HG02840 (cell line): Measurements from ENCODE around the gene PTH2R.
"Not testable (repeated sequence)": the region's sequence is repeated elsewhere in the genome, so short reads cannot be mapped to it uniquely, and the experiment has no call there.

Experiments
- ATAC-seq: cut with Tn5 transposase; IDR thresholded peaks from one replicate; pipeline ENCODE4 v1.9.1; 2021; ENCODE audit warnings: mild to moderate bottlenecking, moderate library complexity, moderate number of reproducible peaks; ENCODE audit not compliant: unreplicated experiment, low FRiP score

Gene PTH2R, protein sequence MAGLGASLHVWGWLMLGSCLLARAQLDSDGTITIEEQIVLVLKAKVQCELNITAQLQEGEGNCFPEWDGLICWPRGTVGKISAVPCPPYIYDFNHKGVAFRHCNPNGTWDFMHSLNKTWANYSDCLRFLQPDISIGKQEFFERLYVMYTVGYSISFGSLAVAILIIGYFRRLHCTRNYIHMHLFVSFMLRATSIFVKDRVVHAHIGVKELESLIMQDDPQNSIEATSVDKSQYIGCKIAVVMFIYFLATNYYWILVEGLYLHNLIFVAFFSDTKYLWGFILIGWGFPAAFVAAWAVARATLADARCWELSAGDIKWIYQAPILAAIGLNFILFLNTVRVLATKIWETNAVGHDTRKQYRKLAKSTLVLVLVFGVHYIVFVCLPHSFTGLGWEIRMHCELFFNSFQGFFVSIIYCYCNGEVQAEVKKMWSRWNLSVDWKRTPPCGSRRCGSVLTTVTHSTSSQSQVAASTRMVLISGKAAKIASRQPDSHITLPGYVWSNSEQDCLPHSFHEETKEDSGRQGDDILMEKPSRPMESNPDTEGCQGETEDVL

DNA sequence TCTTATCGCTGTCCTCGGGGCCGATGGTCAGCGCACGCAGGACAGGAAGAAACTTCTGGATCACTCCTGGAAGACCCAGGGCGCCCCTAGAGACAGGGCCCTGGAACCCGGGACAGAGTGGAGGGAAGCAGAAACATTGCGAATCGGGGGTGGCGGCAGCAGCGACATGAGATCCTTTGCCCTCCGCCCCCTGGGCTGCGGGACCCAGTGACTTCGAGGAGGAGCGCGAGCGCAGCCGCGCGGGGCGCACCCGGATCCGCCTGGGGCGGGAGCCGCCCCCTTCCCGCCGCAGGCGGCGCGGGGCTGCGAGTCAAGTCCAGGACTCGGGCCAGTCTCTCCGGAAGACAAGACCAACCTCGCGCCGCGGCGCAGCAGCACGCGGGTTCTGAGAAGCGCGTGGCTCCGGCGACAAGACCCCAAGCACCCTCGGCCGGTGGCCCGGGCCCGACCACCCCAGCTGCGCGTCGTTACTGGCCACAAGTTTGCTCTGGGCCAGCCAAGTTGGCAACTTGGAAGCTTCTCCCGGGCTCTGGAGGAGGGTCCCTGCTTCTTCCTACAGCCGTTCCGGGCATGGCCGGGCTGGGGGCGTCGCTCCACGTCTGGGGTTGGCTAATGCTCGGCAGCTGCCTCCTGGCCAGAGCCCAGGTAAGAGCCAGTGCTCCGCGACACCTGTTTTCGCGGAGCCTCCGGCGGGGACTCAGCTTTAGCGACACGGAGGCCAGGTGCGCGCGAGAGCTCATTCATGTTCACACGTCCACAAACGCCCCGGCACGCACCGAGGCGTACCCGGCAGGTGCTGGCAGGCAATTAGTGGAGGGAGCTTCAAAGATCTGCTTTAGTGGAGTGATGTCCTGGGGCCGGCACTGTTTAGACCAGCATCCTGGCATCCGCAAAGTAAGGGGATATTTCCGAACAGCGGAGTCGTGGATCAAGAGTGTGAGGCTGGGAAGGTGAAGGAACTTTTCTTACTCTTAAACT lies at the start of gene PTH2R:
TSS of gene PTH2R (plus strand) at position 319 of the 978 bp plus-strand sequence. CDS start at position 571, 252 bp downstream.
- ATAC-seq, result no peak

DNA sequence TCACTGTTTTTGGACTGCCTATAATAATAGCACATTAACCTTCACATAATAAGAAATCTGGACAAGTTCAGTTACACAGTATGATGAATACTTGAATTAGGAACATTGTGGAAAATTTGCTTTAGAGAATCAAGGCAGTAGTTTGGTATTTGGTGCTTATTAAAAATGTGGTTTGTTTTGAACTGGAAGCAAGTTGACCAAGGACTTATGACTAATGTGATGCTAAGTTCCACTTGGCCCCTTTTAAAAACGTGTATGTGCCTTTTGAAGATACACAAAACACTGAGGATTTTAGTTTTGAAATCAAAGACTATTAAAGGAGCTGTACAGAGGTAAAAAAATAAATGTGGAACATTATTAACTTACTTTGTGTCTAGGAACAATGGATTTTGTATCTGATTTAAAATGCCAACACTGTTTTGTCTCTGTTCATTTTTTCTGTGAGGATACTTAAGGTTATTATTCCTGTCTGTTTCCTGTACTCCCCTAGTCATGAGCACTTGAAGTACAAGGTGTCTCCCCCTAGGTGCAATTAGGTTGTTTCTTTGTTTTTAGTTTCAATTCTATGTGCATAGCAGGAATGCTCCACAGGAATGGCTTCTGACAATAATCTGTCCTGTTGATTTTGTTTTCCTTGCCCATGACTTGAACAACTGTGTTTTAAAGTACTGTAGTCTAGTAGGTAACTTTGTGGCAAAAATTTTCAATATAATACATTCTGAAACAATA lies 49.6 kb upstream of the PTH2R start:
- ATAC-seq, result no peak

DNA sequence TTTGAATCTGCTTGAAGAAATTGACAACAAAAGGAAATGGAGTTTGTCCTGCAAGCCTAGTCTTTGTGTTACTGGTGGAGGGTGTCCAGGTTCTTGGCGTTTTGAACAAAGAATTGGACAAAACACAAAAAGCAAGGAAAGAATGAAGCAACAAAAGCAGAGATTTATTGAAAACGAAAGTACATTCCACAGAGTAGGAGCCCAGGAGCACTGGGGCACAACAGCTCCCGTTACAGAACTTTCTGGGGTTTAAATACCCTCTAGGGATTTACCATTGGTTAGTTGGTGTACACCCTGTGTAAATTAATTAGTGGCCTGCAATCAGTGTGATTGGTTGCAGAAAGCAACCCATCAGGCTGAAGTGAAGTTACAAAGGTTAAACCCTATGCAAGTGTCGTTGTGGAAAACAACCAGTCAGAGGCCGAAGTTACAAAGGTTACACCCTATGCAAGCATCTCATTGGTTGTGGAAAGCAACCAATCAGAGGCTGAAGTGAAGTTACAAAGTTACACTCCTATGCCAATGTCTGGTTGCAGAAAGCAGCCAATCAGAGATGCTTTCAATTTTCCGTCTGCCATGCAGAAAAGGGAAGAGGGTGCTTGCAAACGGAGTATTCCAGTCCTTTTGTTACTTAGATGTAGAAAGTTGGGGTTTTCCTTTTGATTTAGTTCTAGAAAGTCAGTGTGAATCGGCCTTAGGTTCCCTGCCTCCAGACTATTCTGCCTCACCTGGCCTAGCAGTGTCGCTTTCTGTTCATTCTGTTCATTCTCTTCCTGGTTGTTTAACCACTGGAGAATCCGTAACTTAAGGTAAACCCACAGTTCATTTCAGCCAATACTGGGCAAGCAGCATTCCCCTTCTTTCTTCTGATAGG lies 47.6 kb upstream of the PTH2R start:
- ATAC-seq, result no peak

DNA sequence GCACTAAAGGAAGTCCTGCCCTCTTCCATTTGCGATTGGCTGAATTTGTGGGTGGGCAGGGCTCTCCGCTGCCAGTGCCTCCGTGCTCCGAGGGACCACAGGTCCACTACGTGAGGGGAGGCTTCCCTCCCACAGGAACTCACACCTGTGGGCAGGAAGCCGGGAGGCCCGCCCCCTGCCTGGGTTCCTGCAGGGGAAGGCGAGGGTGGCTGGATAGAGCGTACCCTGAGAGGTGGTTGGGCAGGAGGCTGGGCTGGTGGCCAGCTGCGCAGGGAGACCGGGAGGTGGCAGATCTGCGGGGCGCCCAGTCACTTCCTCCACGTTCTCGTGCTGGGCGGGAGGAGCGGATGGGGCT lies 47.0 kb upstream of the PTH2R start:
- no peak for ATAC-seq

DNA sequence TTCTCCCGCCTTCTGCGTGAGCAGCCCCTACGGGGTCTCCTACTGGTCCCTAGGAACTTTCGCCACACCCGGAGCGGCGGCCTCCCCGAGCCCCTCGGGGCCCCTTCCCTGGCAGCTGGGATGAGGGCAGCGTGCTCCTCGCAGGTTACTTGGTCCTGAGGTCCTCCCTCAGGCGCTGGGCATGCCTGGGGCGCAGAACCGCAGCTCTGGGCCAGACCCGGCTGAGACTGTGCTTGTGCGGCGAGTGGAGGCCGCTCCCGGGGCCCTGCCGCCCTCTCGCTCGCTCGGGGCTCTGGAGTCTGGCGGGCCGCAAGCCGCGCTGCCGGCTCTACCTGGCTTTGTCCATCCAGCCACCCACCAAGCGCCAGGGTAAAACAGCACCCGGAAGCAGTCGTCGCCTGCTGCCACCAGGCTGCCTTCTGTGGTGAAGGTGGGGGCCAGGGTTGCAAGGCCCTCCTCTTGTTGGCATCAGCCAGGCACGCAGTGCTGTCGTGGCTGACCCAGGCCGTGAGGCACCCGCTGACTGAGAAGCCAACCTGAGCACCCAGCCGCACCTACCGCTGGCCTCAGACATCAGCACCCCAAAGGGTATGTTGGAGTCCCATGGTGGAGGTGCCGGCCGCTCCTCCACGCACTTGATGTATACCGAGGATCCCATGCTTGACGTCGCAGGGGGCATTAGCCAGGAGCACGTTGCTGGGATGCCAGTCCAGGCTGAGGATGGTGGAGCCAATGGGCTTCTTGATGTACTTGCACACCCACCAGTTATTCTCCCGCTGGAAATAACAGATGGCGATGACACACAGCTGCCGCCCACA lies 46.1 kb upstream of the PTH2R start:
- ATAC-seq, result no peak

DNA sequence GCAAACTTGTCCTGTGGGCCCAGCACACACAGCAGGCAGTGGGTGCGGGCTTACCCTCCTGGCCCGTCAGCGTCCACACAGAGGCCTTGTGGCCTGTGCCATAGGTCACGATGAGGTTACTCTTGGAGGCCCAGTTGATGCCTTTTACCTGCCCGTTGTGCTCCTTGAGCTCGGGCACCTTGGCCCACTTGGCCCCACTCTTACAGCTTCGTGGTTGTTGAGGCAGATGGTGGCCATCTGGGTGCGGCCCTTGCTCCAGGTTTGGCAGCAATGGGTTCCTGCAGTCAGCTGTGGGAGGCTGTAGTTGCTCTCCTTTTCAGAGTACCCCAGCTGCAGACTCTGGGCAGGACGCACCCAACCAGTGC lies 45.5 kb upstream of the PTH2R start:
- ATAC-seq, result no peak

DNA sequence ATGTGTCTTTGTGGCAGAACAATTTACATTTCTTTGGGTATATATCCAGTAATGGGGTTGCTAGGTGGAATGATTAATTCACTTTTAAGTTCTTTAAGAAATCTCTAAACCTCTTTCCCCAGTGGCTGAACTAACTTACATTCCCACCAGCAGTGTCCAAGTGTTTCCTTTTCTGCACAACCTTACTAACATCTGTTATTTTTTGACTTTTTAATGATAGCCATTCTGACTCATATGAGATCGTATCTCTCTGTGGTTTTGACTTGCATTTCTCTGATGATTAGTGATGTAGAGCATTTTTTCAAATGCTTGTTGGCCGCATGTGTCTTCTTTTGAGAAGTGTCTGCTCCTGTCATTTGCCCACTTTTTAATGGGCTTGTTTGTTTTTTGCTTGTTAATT lies 43.1 kb upstream of the PTH2R start:
- no peak for ATAC-seq

DNA sequence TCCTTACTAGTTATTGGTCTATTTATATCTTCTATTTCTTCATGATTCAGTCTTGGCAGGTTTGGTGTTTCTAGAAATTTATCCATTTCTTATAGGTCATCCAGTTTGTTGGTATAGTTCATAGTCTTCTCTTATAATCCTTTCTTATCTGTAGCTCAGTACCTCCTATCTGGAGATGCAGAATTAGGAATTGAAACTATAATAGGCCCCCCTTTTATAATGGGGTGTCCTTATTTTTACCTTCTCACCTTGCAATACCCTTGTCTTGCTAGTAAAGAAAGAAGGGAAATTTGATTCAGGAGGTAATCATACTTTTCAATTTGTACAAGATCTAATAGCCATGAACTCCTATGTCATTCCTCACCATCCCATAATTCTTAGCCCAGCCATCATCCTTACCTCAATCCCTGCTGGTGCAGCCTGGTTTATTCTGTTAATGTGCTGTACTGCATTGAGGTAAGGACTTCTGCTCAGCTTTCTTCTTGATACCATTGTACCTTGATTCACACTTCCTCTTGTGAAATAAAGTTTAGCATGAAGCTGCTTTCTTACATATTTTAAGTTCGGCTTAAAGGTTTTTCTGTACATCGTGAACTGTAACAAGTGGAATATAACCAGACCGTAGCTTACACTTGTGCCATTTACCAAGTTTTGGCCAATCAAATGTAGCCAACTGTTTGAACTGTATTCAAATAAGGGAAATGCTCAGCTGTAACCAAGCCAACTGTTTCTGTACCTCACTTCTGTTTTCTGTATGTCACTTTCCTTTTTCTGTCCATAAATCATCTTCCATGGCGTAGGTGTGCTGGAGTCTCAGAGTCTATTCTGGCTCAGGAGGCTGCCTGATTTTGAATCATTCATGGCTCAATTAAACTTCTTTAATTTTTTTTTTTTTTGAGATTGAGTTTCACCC lies 40.1 kb upstream of the PTH2R start:
- ATAC-seq, result peak; percentile 58

DNA sequence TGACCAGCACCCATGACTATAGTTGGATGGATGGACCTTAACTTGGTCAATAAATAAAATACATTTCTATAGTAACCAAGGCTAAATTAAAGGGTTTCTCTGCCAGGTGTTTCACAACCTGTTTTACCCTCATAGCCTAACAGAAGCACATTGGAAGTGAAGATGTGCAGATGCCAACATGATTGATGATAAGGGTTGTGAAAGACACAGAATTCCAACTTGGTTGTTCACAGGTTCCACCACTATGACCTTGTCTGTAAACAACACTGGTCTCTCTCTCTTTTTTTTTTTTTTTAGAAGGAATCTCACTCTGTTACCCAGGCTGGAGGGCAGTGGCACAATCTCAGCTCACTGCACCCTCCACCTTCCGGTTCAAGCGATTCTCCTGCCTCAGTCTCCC lies 37.5 kb upstream of the PTH2R start:
- ATAC-seq, result no peak

DNA sequence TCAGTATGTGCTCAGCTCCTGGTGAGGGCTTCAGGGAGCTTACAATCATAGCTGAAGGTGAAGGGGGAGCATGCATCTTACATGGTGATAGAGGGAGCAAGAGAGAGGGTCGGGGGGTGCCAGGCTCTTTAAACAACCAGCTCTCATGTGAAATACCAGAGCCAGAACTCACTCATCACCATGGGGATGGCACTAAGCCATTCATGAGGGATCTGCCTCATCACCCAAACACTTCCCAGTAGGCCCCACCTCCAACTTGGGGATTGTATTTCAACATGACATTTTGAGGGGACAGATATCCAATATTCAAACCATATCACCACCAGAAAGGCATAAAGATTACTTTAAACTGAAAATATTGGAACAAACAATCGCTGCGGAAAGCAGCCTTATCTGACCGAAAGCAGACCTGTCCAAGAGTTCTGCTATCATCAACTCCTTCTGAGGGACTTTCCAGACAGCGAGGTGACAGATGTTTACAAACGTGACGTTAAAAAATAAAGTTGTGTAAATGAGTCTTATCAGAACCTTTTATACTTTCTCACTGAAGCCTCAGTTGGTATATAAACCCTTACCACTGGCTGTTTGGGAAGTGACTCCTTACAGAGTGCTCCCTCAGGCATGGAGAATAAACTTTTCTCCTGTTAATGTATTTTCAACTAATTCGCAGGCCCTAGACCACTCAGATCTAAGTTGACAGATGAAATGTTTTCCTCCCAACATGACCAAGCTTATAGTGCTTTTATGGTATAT lies 35.5 kb upstream of the PTH2R start:
- no peak for ATAC-seq

DNA sequence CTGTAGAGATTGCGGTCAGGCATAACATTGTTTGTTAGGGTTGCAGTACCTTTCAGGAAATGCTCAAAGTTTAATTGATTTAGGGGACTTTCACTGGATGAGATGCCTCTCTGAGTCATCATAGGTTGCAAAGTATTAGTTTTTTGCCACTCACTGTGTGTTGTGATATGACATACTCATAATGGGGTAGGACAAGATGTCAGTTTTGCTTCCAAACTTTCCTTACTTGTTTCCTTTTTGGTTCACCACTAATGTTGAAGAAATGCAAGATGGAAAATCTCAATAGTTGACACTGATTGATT lies 35.0 kb upstream of the PTH2R start:
- ATAC-seq, result no peak

DNA sequence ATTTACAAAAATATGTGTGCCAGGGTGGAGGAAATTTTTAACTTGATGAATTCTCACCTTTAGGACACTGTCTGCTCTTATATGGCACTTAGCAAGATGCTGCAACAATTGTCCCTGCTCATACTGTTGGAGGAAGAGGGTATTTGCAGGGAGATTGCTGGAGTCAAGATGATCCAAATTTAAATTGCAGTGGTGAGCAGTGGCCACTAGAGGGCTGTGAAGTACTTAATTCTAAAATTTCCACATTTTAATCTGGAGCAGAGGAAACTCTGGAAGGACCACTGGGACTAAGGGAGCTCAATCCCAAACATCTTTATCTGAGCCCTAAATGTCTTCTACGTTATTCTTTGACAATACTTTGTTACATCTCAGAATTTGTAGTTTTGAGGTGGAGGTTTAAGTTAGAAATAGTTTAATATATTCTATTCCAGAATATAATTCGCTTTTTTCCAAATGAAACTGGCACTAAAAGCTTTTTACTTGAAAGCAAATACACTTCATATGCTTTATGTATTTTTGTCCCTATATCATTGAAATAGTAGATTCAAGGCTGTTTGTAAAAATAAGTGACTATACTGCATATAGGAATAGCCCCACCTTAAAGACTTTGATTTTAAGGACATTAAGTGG lies 33.0 kb upstream of the PTH2R start:
- no peak for ATAC-seq

DNA sequence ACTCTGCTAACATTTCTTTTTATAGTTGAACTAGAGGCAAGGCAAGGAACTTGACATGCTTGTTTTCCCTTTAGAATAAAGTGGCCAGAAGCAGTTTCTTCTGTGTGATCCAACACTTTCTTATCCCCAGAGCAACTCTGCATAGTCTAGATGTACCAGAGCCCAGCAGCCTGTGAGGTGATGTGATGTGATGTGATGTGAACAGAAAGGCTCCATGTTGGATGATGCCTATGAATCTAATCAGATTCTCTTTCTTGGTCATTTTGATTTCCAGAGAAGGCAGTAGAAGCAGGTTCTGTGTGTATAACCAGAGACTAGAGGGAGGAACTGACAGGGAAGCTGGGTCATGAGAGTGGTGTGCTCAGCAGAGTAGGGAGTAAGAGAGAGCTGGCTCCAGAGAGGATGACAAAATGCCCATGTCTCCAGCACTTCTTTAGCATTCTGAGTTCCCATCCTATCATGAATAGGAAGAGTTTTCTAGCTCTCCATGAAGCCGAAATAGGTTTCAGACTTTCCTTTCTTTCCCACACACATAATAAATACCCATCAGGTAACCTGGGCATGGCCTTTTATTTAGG lies 31.0 kb upstream of the PTH2R start:
- no peak for ATAC-seq

DNA sequence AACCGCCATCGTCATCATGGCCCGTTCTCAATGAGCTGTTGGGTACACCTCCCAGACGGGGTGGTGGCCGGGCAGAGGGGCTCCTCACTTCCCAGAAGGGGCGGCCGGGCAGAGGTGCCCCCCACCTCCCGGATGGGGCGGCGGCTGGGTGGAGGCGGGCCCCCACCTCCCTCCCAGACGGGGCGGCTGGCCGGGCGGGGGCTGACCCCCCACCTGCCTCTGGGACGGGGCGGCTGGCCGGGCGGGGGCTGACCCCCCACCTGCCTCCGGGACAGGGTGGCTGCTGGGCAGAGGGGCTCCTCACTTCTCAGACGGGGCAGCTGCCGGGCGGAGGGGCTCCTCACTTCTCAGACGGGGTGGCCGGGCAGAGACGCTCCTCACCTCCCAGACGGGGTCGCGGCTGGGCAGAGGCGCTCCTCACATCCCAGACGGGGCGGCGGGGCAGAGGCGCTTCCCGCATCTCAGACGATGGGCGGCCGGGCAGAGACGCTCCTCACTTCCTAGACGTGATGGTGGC lies 29.2 kb upstream of the PTH2R start:
- ATAC-seq, result not testable (repeated sequence)

DNA sequence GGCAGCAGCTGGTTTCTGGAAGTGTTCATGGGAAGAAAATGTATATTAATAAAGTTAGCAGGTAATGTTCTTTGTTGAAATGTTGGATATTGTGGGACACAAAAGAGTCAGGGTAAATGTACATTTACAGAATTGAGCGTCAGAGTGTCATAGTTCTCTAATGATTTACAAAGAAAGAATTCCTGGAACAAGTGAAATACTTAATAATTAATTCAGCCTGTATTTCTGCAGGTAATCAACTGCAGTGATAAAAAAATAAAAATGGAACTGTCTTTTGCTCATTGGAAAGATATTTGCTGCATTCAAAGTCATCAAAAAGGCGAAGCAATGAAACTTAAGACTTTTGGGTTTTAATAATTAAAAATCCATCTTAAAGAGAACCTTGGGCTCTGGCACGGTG lies 27.4 kb upstream of the PTH2R start:
- ATAC-seq, result no peak

DNA sequence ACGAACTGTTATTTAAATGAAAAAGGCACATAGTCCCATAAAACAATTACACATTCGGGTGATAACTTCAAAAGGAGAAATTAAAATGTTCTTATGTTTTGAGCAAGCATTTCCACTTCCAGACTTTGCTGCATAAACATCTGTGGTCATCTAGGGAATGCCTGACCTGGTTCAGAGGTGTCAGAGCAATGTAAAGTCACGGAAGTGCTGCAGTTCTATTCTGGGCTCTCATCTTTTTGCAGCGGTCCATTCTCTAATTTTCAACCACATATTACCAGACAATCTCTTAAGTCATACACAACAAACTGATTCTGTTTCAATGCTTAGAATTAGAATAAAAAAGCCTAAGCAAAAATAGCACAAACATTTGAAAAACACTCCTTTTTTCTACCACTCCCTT lies 22.0 kb upstream of the PTH2R start:
- ATAC-seq, result no peak
